ENCODE measurements around the gene TP53BP2. TPM values are rescaled to one million over a fixed set of nuclear protein-coding genes. Genes with fewer than 3 reads are reported as not detected.

Gene TP53BP2
- total RNA-seq, 6 donors from 2014 or later = 43.0 to 77.5 (median 61.8) TPM

GRCh38 chr1:223885614-223886013 is 39.9 kb upstream of the TP53BP2 start:
- Histone ChIP-seq H3K27ac (no peak overlapping the region), H3K4me3 (no peak overlapping the region), H3K4me1 (no peaks in the 10 kb centered on the region), H3K27me3 (no peaks in the 10 kb centered on the region), H3K9me3 (no peaks in the 10 kb centered on the region), H3K36me3 (no peaks in the 10 kb centered on the region)
- no peak for TF ChIP-seq CTCF (IDR thresholded peaks at IDR 0.05)
- TF ChIP-seq POLR2AphosphoS5 (IDR thresholded peaks at IDR 0.05) = no peak
- TF ChIP-seq EP300 (IDR thresholded peaks at IDR 0.05) = no peak
- no peak for TF ChIP-seq POLR2A (IDR thresholded peaks at IDR 0.05)
- DNase-seq = no peak
- no peak for ATAC-seq (ENCODE audit: low FRiP score in 2 of 2)
- 97 to 100% methylated on average over 3 of the region's 3 CpGs for WGBS, 2 donors

- Histone ChIP-seq H3K36me3 (no peaks in the 10 kb centered on the region), H3K4me3 (no peak overlapping the region), H3K27ac (no peak overlapping the region), H3K9me3 (no peaks in the 10 kb centered on the region), H3K27me3 (no peaks in the 10 kb centered on the region), H3K4me1 (no peaks in the 10 kb centered on the region)
- no peak for DNase-seq
- TF ChIP-seq CTCF (IDR thresholded peaks at IDR 0.05) = no peak
- TF ChIP-seq EP300 (IDR thresholded peaks at IDR 0.05) = no peak
- no peak for TF ChIP-seq POLR2AphosphoS5 (IDR thresholded peaks at IDR 0.05)
- TF ChIP-seq POLR2A (IDR thresholded peaks at IDR 0.05) = no peak
- no peak for ATAC-seq (ENCODE audit: low FRiP score in 2 of 2)
- 88 to 95% methylated on average over 1 of the region's 1 CpG for WGBS, 2 donors
These were observed 33.0 kb upstream of the TP53BP2 start for GRCh38 chr1:223878598-223879325.

- ATAC-seq (ENCODE audit: low FRiP score in 2 of 2) (no peak), DNase-seq (no peak)
- Histone ChIP-seq H3K4me3 (no peak overlapping the region), H3K36me3 (no peaks in the 10 kb centered on the region), H3K4me1 (no peaks in the 10 kb centered on the region), H3K27me3 (no peaks in the 10 kb centered on the region), H3K9me3 (no peaks in the 10 kb centered on the region), H3K27ac (no peak overlapping the region)
- no peak for TF ChIP-seq POLR2AphosphoS5 (IDR thresholded peaks at IDR 0.05)
- no peak for TF ChIP-seq EP300 (IDR thresholded peaks at IDR 0.05)
- no peak for TF ChIP-seq POLR2A (IDR thresholded peaks at IDR 0.05)
- no peak for TF ChIP-seq CTCF (IDR thresholded peaks at IDR 0.05)
- 64 to 66% methylated on average over 3 of the region's 3 CpGs for WGBS, 2 donors
These were observed 32.1 kb upstream of the TP53BP2 start for GRCh38 chr1:223877804-223878203.

- no peaks in the 10 kb centered on the region for H3K27me3 ChIP-seq
- ATAC-seq (ENCODE audit: low FRiP score in 2 of 2) (no peak), DNase-seq (no peak)
- no peak overlapping the region for H3K27ac ChIP-seq
- H3K9me3 ChIP-seq = no peaks in the 10 kb centered on the region
- H3K36me3 ChIP-seq = no peaks in the 10 kb centered on the region
- TF ChIP-seq CTCF (IDR thresholded peaks at IDR 0.05) = no peak
- no peak for TF ChIP-seq EP300 (IDR thresholded peaks at IDR 0.05)
- no peak for TF ChIP-seq POLR2AphosphoS5 (IDR thresholded peaks at IDR 0.05)
- no peak for TF ChIP-seq POLR2A (IDR thresholded peaks at IDR 0.05)
- no peak overlapping the region for H3K4me3 ChIP-seq
- H3K4me1 ChIP-seq = no peaks in the 10 kb centered on the region
- WGBS, 2 donors = 83 to 87% methylated on average over 6 of the region's 6 CpGs
These were observed 30.8 kb upstream of the TP53BP2 start for GRCh38 chr1:223876590-223876989.

GRCh38 chr1:223873044-223873443 is 27.3 kb upstream of the TP53BP2 start:
- ATAC-seq (ENCODE audit: low FRiP score in 2 of 2) (no peak), DNase-seq (no peak)
- no peak overlapping the region for H3K4me3 ChIP-seq
- peaks cover 0 to 10% (median 7%) of the 10 kb centered on the region in 4 donors for H3K4me1 ChIP-seq
- 83 to 85% methylated on average over 5 of the region's 5 CpGs for WGBS, 2 donors
- H3K36me3 ChIP-seq = no peaks in the 10 kb centered on the region
- H3K27ac ChIP-seq = no peak overlapping the region
- no peak for TF ChIP-seq POLR2A (IDR thresholded peaks at IDR 0.05)
- no peak for TF ChIP-seq EP300 (IDR thresholded peaks at IDR 0.05)
- no peaks in the 10 kb centered on the region for H3K27me3 ChIP-seq
- H3K9me3 ChIP-seq = no peaks in the 10 kb centered on the region
